Measurements from ENCODE around the gene DYRK2.

- no peak for TF ChIP-seq EZH2phosphoT487 (IDR thresholded peaks at IDR 0.05; ENCODE audit: insufficient read depth, low read depth)
- no peak for TF ChIP-seq EZH2 (IDR thresholded peaks at IDR 0.05; ENCODE audit: insufficient read depth, poor library complexity, severe bottlenecking)
Observed at GRCh38 chr12:67661311-67662021, 12.9 kb downstream of the DYRK2 start.

Measured in GM23248 (cell line).